UCSD-AML1 (cell line): ENCODE results near the gene CNFN.
A peak's percentile ranks its signal among the peaks of the same experiment; 100 is the strongest.

Source experiments
- DNase-seq: peaks from one replicate; lab custom pipeline; 2025; ENCODE audit not compliant: unreplicated experiment; lab: John Stamatoyannopoulos, UW

The CNFN gene

GRCh38 chr19:42375415-42376176 is 14.5 kb downstream of the CNFN start:
- DNase-seq, result no peak

- no peak for DNase-seq
Measured at GRCh38 chr19:42374826-42375376, 15.2 kb downstream of the CNFN start.

- DNase-seq, result no peak
Measured at GRCh38 chr19:42370626-42371175, 19.4 kb downstream of the CNFN start.

- DNase-seq, result no peak
Measured at GRCh38 chr19:42370068-42370520, 20.0 kb downstream of the CNFN start.

GRCh38 chr19:42369433-42370067 is 20.5 kb downstream of the CNFN start:
- no peak for DNase-seq

DNA sequence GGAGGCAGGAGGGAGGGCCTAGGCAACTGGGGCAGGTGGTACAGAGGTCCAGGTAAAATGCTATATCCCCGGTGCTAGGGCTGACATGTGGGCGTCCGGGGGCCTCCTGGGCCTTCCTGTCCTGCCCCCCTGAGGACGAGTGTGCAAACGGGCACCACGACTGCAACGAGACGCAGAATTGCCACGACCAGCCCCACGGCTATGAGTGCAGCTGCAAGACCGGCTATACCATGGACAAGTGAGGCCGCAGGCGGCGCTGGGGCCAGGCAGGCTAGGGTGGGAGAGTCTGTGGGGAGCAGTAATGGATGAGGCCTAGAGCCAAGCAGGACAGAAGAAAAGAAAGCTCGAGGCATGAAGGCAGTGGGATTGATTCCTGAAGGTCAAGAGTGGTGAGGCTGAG is 21.3 kb downstream of the CNFN start:
- no peak for DNase-seq

DNA sequence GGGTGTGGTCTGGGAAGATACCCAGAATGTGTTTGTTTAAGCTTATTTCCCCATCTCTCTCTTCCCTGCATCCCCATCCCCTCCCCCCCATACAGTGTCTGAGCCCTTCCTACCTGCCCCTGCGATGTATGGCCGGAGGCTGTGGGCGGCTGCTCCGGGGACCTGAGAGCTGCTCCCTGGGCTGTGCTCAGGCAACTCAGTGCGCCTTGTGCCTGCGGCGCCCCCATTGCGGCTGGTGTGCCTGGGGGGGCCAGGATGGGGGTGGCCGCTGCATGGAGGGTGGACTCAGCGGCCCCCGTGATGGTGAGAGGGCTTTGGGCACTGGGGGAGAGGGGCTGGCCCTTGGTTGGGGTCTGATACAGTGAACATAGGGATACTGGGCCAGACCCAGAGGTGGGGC is 21.7 kb downstream of the CNFN start:
- DNase-seq, result no peak

DNA sequence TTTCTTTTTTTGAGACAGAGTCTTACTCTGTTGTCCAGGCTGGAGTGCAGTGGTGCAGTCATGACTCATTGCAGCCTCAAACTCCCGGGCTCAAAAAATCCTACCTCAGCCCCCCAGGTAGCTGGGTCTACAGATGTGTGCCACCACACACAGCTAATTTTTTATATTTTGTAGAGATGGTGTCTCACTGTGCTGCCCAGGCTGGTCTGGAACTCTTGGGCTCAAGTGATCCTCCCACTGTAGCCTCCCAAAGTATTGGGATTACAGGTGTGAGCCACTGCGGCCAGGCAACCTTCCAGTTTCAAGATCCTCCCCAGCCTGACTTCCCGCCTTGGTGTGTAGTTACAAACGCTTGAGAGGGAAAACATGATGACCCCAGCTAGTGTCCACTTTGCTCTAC is 22.2 kb downstream of the CNFN start:
- DNase-seq, result no peak

- no peak for DNase-seq
Measured at GRCh38 chr19:42366673-42367072, 23.4 kb downstream of the CNFN start.

GRCh38 chr19:42363614-42364346 is 26.3 kb downstream of the CNFN start:
- peak; percentile 15 for DNase-seq

GRCh38 chr19:42362891-42363440 is 27.1 kb downstream of the CNFN start:
- no peak for DNase-seq

DNA sequence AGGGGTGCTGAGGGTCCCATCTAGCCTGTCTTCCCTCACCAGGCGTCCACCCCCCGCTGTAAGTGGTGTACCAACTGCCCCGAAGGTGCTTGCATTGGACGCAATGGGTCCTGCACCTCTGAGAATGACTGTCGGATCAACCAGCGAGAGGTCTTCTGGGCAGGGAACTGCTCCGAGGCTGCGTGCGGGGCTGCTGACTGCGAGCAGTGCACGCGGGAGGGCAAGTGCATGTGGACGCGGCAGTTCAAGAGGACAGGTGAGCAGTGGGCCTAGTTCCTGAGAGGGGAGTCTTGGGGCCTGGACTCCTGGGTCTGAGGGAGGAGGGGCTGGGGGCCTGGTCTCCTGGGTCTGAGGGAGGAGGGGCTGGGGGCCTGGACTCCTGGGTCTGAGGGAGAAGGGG is 27.8 kb downstream of the CNFN start:
- no peak for DNase-seq

DNA sequence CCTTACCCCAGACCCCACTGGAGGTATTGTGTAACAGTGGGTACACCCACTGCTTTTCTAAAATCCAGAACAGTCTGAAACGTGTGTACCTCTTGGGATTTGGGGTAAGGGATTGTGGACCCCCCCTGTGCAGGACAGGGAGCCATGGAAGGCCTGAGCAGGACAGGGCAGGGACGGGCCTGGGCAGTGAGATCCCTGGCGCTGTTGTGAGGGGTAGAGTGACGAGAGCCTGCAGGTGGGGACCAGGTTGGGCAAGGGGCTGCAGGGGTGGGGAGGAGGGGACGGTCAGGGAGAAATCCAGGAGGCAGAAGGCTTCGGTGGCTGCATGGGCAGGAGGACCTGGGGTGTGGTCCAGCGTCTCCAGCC is 28.6 kb downstream of the CNFN start:
- no peak for DNase-seq

- no peak for DNase-seq
Measured at GRCh38 chr19:42360787-42361544, 29.1 kb downstream of the CNFN start.

DNA sequence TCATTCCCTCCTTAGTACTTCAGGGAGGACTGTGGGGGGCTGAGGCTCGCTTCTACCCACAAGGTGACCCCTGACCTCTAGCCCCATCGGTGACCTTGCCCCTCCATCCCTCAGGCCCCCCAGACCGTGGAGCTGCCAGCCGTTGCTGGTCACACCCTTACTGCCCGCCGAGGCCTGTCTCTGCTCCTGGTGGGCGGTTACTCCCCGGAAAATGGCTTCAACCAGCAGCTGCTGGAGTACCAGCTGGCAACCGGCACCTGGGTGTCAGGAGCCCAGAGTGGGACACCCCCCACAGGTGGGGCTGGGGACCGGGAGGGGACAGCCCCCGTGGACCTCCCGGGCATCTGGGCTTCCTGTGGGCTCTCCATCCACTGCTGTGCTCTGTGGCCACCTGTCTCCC is 32.8 kb downstream of the CNFN start:
- DNase-seq, result no peak

- DNase-seq, result no peak
Measured at GRCh38 chr19:42356686-42357085, 33.4 kb downstream of the CNFN start.

GRCh38 chr19:42355896-42356295 is 34.2 kb downstream of the CNFN start:
- no peak for DNase-seq

- DNase-seq, result no peak
Measured at GRCh38 chr19:42353341-42354015, 36.6 kb downstream of the CNFN start.

GRCh38 chr19:42352301-42353259 is 37.5 kb downstream of the CNFN start:
- DNase-seq, result no peak
